Right cardiac atrium (tissue), 5 donors: ENCODE results near the gene MS4A15. TPM values are rescaled to one million over a fixed set of nuclear protein-coding genes. Genes with fewer than 3 reads are reported as not detected.
A peak's percentile ranks its signal among the peaks of the same experiment; 100 is the strongest.

ENCODE experiments used
- ATAC-seq, 2 donors: fragments of 200-7000 bp; cut with Tn5 transposase; one replicate each; pipeline versions ENCODE4 v1.8.0 to v1.9.1; 2020; ENCODE audit warnings: moderate library complexity in 2 of 2, mild to moderate bottlenecking in 1 of 2
- DNase-seq, 3 donors: peaks; one replicate each; pipeline ENCODE4 v3.0.0-alpha.2; 2020
- H3K27ac ChIP-seq: one replicate; pipeline ENCODE4 v1.5.1; 2013; ENCODE audit warnings: mild to moderate bottlenecking, low read length, control low read depth, moderate library complexity
- H3K27me3 ChIP-seq: one replicate; pipeline ENCODE4 v1.6.1; 2013; ENCODE audit not compliant: control insufficient read depth, insufficient read depth
- H3K4me1 ChIP-seq: one replicate; pipeline ENCODE4 v1.6.1; 2013; ENCODE audit warnings: low read length; ENCODE audit not compliant: control insufficient read depth, insufficient read depth
- H3K4me3 ChIP-seq: one replicate; pipeline ENCODE4 v1.5.1; 2013; ENCODE audit warnings: low read length, control low read depth
- H3K9me3 ChIP-seq: one replicate; pipeline ENCODE4 v1.6.1; 2013; ENCODE audit warnings: low read length; ENCODE audit not compliant: control insufficient read depth
- WGBS: extraction: QIAGEN DNeasy Blood & Tissue Kit; methylation state at CpG from one replicate; pipeline ENCODE4 v1.1.7; 2013; 5-methylcytosine and 5-hydroxymethylcytosine counted together
- intact Hi-C, 4 donors: fragments of 100-400 bp; cut with DNase I; formaldehyde crosslinking; loops; one replicate each; pipeline versions ENCODE4 v1.11.0 to v1.14.0; 2022 to 2023
- polyA plus RNA-seq: library from polyadenylated mRNA; stranded (reverse); fragments of 200-250 nt; gene quantifications from one replicate; pipeline ENCODE4 v1.2.3, GENCODE V29; 2013
- total RNA-seq, 4 donors: library from RNA; stranded (reverse); fragmentation: NEBNext Ultra II Directional; extraction: Animal tissue kit (Norgen Biotek cat#: 25700); gene quantifications; one replicate each; pipeline ENCODE4 v1.2.1, GENCODE V29; 2021
- donor health status: healthy with polysubstance abuse.
- donor health status: DM: no; HTN: yes; CAD: no.
- donor health status: DM: no; HTN: no; CAD: no.
- donor health status: DM: no; HTN: yes; CAD: no; lungs with severe emphysema.
- donor health status: DM: yes; HTN: yes; CAD: no.

The MS4A15 gene
- total and polyA plus RNA-seq, 5 donors, result not detected

- Histone ChIP-seq H3K27ac (no peak overlapping the region), H3K27me3 (no peaks in the 10 kb centered on the region), H3K9me3 (no peaks in the 10 kb centered on the region), H3K4me3 (no peak overlapping the region), H3K4me1 (no peaks in the 10 kb centered on the region)
- no peak for DNase-seq
- intact Hi-C loops, result no loop called here
- ATAC-seq, result peak in 1 of 2 donors; percentile 52
- 29% methylated on average over 26 of the region's 26 CpGs for WGBS
Observed at GRCh38 chr11:60767388-60767811, 10.7 kb downstream of the MS4A15 start.

GRCh38 chr11:60768202-60768601, 11.5 kb downstream of the MS4A15 start:
- ATAC-seq (no peak), DNase-seq (no peak)
- no peak overlapping the region for H3K27ac ChIP-seq
- H3K9me3 ChIP-seq, result no peaks in the 10 kb centered on the region
- intact Hi-C loops, result no loop called here
- H3K27me3 ChIP-seq, result no peaks in the 10 kb centered on the region
- no peaks in the 10 kb centered on the region for H3K4me1 ChIP-seq
- 92% methylated on average over 8 of the region's 8 CpGs for WGBS
- H3K4me3 ChIP-seq, result no peak overlapping the region

GRCh38 chr11:60769273-60769672, 12.6 kb downstream of the MS4A15 start:
- Histone ChIP-seq H3K27ac (no peak overlapping the region), H3K9me3 (no peaks in the 10 kb centered on the region), H3K4me3 (no peak overlapping the region), H3K27me3 (no peaks in the 10 kb centered on the region), H3K4me1 (no peaks in the 10 kb centered on the region)
- WGBS, result 70% methylated on average over 4 of the region's 4 CpGs
- DNase-seq (no peak), ATAC-seq (no peak)
- intact Hi-C loops, result no loop called here

- Histone ChIP-seq H3K4me3 (no peak overlapping the region), H3K9me3 (no peaks in the 10 kb centered on the region), H3K4me1 (no peaks in the 10 kb centered on the region), H3K27me3 (no peaks in the 10 kb centered on the region), H3K27ac (no peak overlapping the region)
- DNase-seq (no peak), ATAC-seq (no peak)
- intact Hi-C loops, result no loop called here
- WGBS, result 82% methylated on average over 11 of the region's 11 CpGs
Observed at GRCh38 chr11:60769811-60770210, 13.1 kb downstream of the MS4A15 start.

GRCh38 chr11:60771146-60771545, 14.5 kb downstream of the MS4A15 start:
- intact Hi-C loops, result no loop called here
- Histone ChIP-seq H3K4me1 (no peaks in the 10 kb centered on the region), H3K9me3 (no peaks in the 10 kb centered on the region), H3K27ac (no peak overlapping the region), H3K4me3 (no peak overlapping the region), H3K27me3 (no peaks in the 10 kb centered on the region)
- no peak for DNase-seq
- ATAC-seq, result no peak
- 83% methylated on average over 4 of the region's 4 CpGs for WGBS

GRCh38 chr11:60771879-60772525, 15.3 kb downstream of the MS4A15 start:
- 74% methylated on average over 16 of the region's 16 CpGs for WGBS
- intact Hi-C loops, result no loop called here

GRCh38 chr11:60772666-60773065, 16.0 kb downstream of the MS4A15 start:
- DNase-seq (no peak), ATAC-seq (no peak)
- Histone ChIP-seq H3K27me3 (no peaks in the 10 kb centered on the region), H3K9me3 (no peaks in the 10 kb centered on the region), H3K27ac (no peak overlapping the region), H3K4me1 (no peaks in the 10 kb centered on the region), H3K4me3 (no peak overlapping the region)
- intact Hi-C loops, result no loop called here
- 90% methylated on average over 8 of the region's 8 CpGs for WGBS

More at GRCh38 chr11:60771879-60772525, 15.3 kb downstream of the MS4A15 start:
- no peaks in the 10 kb centered on the region for H3K4me1 ChIP-seq
- no peak for ATAC-seq
- no peaks in the 10 kb centered on the region for H3K27me3 ChIP-seq
- no peak overlapping the region for H3K27ac ChIP-seq
- H3K9me3 ChIP-seq, result no peaks in the 10 kb centered on the region
- H3K4me3 ChIP-seq, result no peak overlapping the region
- DNase-seq, result no peak

- Histone ChIP-seq H3K27ac (no peak overlapping the region), H3K4me1 (no peaks in the 10 kb centered on the region), H3K4me3 (no peak overlapping the region), H3K27me3 (no peaks in the 10 kb centered on the region), H3K9me3 (no peaks in the 10 kb centered on the region)
- no peak for ATAC-seq
- 78% methylated on average over 13 of the region's 13 CpGs for WGBS
- intact Hi-C loops, result no loop called here
- DNase-seq, result no peak
Observed at GRCh38 chr11:60774726-60775125, 18.1 kb downstream of the MS4A15 start.

- Histone ChIP-seq H3K4me3 (no peak overlapping the region), H3K27me3 (no peaks in the 10 kb centered on the region), H3K9me3 (no peaks in the 10 kb centered on the region), H3K4me1 (no peaks in the 10 kb centered on the region), H3K27ac (no peak overlapping the region)
- intact Hi-C loops, result no loop called here
- WGBS, result 7% methylated on average over 15 of the region's 15 CpGs
- peak; percentile 84 to 88 (median 84) for DNase-seq
- peak; percentile 87 to 89 for ATAC-seq
Observed at GRCh38 chr11:60775420-60775961, 18.8 kb downstream of the MS4A15 start.

GRCh38 chr11:60776167-60776566, 19.5 kb downstream of the MS4A15 start:
- ATAC-seq (peak; percentile 25 to 70), DNase-seq (no peak)
- H3K9me3 ChIP-seq, result no peaks in the 10 kb centered on the region
- no peak overlapping the region for H3K27ac ChIP-seq
- WGBS, result 71% methylated on average over 4 of the region's 4 CpGs
- H3K4me3 ChIP-seq, result no peak overlapping the region
- intact Hi-C loops, result no loop called here
- H3K27me3 ChIP-seq, result no peaks in the 10 kb centered on the region
- H3K4me1 ChIP-seq, result no peaks in the 10 kb centered on the region

GRCh38 chr11:60777106-60777505, 20.4 kb downstream of the MS4A15 start:
- H3K4me1 ChIP-seq, result no peaks in the 10 kb centered on the region
- H3K27me3 ChIP-seq, result no peaks in the 10 kb centered on the region
- H3K9me3 ChIP-seq, result no peaks in the 10 kb centered on the region
- ATAC-seq, result no peak
- no peak for DNase-seq
- no peak overlapping the region for H3K27ac ChIP-seq
- intact Hi-C loops, result no loop called here
- H3K4me3 ChIP-seq, result no peak overlapping the region
- 60% methylated on average over 4 of the region's 4 CpGs for WGBS
